Measurements from ENCODE around the gene ETF1.
"Not testable (repeated sequence)": the region's sequence is repeated elsewhere in the genome, so short reads cannot be mapped to it uniquely, and the experiment has no call there.

ETF1 gene

DNA sequence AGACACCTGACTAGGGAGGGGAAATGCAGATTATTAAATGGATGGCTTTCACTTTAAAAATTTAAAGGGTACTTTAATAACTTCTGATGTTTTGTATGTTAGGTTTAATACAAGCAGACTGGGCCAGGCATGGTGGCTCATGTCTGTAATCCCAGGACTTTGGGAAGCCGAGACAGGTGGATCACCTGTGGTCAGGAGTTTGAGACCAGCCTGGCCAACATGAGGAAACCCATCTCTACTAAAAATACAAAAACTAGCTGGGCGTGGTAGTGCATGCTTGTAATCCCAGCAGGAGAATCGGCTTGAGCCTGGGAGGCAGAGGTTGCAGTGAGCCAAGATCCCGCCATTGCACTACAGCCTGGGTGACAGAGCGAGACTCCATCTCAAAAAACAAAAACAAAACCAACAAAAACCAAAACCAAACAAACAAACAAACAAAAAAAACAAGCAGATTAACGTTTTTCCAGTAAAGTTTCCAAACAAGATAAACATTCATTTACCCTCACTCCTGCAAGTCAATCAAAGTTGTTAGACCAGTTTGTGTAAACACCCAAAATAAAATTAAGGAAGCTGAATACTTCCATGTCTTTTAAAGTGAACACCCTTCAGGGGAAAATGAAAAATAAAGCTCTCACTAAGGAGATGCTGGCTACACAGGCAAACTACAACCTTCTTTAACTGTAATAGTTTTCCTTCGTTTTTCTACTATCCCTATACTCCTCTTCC, 14.1 kb downstream of the ETF1 start:
- DNase-seq (ENCODE audit: low read depth in 2 of 2), result no peak

DNA sequence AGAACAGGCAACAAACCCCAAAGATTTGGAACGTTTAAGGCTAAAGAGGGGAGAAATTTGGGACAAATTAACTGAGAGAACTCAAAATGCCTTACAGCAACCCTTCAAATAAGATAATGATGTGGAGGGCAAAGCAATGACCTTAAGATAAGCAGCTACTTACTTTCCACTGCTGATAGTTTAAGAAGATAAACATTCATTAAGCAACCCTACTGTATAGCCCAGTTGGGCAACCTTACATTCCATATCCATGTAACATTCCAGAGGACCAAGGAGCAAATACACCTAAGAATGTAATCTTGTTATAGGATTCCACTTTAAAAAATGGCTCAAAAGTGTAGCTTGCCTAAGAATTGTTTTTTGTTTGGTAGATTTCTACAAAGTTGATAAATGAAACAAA, 14.8 kb downstream of the ETF1 start:
- no peak for DNase-seq (ENCODE audit: low read depth in 2 of 2)

DNA sequence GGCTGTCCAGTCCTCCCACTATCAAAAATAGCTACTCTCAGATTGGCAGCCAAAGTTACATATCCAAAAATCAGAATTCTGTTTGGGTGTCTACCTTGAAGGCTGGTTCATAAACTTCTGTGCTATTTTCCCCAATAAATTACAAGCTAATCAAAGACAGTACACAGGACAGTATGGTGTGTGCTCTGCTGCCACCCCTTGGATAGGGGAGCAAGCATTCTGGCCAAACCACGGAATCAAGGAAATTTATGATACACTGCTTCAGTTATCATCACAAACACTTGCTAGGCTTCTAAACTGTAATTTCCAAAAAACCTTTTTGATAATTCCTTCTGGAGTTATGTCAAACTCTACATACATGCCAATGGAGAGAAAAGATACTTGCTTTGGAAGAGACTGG, 15.9 kb downstream of the ETF1 start:
- no peak for DNase-seq (ENCODE audit: low read depth in 2 of 2)

DNA sequence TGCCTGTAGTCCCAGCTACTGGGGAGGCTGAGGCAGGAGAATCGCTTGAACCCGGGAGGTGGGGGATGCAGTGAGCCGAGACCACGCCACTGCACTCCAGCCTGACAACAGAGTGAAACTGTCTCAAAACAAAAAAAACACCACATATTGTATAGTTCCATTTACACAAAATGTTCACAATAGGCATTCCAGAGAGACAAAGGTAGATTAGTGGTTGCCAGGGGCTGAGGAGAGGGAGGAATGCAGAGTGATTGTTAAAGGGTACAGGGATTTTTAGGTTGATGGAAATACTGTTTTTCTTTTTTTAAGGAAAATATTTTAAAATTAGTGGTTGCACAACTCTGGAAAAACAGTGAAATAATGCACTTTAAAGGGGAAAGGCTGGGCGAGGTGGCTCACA, 19.6 kb downstream of the ETF1 start:
- no peak for DNase-seq (ENCODE audit: low read depth in 2 of 2)

DNA sequence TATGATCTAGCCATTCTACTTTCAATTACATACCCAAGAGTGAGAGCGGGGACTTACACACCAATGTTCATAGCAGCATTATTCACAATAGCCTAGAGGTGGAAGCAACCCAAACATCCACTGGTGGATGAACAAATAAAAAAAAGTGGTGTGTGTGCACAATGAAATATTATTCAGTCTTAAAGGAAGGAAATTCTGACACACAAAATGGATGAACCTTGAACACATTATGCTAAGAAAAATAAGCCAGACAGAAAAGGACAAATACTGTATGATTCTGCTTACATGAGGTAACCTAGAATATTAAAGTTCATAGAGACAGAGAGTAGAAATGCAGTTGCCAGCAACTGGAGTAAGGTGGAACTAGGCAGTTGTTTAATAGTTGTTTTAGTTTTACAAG, 22.1 kb downstream of the ETF1 start:
- no peak for DNase-seq (ENCODE audit: low read depth in 2 of 2)

DNA sequence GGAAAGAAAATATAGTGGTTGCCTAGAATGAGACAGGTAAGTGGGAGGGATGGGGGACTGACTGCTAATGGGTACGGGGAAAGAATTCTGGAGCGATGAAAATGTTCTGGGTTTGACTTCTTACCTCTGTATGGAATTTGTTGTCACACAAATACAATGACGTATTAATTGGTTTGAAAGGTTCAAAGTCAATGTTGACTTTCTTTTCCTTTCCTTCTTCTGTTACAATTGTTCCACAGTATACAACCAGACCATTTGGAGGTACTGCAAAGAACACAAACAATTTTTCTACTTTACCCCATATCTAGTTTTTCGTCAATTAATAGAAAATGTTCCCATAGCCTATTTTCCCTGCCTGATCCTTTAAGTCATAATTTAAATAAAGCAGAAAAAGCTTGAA, 25.6 kb downstream of the ETF1 start:
- DNase-seq (ENCODE audit: low read depth in 2 of 2), result no peak

DNA sequence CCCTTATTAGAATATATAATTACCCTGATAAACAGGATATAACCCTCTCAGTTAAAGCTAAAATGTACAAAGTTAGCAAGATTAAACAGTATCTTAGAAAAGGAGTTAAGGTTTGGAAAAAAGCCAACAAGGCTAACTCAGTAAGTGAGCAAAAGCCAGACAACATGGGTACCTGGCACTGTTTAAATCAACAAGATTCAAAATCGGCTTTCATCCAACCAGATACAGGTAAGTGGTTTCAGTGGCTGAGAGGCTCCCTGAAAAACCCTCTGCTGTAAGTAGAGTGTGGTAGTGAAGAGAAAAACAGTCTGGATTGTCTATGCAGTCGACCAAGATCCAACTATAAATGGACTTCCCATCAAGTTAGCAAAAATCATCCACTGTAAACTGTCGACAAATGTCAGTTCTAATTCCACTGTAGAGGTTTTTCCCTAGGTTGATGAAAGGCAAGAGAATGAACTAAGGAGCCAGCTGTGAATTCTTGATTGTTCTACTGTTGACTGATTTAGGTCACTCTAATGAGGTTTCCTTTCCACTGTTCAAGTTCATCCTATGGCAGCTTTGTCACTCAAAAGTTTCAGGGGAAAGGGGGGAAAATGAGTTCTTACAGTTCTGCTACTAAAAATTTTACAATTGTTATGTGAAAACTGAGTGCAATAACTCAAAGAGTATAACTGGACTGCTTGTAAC, 27.3 kb downstream of the ETF1 start:
- DNase-seq (ENCODE audit: low read depth in 2 of 2), result no peak

DNA sequence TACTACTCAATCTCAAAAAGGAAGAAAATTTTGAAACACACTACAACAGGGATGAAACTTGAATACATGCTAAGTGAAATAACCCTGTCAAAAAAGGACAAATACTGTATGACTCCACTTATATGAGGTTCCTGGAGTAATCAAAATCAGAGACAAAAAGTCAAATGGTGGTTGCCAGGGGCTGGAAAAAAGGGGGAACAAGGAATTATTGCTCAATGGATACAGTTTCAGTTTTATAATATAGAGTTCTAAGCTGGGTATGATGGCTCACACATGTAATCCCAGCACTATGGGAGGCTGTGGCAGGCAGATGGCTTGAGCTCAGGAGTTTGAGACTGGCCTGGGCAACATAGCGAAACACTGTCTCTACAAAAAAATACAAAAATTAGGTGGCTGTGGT, 29.0 kb downstream of the ETF1 start:
- DNase-seq (ENCODE audit: low read depth in 2 of 2), result no peak

DNA sequence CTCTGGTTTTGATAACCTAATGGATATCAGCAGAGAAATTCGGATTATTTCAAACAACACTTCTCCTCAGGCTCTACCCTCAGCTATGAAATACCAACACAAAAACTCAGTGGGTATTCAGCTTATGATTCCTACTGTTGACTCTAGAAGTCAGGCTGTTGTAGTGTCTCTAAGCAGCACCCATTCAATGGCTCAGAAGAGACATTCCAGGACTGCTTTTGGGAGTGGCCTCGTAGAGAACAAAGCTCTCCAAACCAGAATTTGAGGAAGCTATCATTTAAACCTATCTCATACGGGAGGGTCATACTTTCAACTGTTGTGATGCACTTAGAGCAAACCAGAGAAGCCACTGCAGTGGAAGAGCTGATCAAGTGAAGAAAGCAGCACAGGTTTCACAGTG, 34.1 kb downstream of the ETF1 start:
- DNase-seq (ENCODE audit: low read depth in 2 of 2), result no peak

DNA sequence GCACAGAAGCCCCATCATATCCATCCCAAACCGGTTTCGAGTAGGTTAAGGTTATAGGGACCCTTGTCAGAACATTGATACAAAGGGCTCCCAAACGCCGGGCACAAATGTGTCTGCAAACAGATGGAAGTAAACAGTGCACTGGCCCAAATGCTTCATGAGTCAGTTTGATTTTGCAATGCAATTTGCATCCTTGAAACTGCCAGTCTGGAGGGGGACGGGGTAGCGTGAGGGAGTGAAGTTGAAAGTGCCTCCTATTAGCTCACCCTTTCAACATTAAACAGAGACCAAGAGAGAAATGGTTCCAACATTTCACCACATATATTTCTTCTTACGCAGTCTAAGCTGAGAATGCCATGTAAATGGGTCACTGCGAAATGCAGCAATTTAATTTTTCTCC, 35.6 kb downstream of the ETF1 start:
- not testable (repeated sequence) for DNase-seq (ENCODE audit: low read depth in 2 of 2)

DNA sequence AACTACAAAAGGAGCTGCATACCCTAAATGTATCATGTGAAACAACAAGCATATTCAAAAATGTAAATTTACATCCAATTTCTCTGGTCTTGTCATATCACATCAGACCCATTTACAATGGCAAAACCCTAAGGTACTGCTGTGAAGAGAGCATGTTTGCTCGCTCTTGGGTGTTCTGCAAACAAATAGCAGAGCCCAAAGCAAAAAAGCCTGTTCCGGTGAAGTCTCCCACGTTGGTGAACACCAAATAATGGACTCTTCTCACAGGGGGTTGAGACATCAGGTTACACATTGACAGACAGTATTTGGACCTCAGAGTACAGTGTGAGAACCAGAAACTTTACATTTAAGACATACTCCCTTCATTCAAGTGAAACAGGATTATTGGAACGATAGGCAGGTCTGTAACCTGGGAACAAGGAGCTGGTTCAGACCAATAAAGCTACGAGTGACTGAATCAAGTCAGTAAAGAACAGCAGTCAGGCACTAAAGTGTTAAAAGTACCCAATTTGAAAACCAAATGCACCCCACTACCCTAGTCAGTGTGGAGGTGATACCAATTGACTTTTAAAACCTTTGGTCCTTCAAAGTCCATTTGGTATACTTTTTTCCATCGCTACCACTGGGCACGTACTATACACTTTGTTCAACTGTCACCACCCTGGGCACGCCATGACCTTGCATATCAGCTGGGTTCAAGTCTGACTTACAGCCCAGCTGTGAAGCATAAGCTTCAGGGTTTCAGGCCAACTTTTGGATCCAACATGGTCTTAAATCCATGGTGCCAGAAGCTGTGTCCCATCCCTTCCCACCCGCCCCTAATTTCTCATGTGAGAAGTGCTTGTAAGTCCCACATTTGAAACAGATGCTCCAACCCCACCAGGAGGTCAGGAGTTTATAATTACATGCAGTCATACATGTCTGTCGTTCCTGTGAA, 36.4 kb downstream of the ETF1 start:
- no peak for DNase-seq (ENCODE audit: low read depth in 2 of 2)

DNA sequence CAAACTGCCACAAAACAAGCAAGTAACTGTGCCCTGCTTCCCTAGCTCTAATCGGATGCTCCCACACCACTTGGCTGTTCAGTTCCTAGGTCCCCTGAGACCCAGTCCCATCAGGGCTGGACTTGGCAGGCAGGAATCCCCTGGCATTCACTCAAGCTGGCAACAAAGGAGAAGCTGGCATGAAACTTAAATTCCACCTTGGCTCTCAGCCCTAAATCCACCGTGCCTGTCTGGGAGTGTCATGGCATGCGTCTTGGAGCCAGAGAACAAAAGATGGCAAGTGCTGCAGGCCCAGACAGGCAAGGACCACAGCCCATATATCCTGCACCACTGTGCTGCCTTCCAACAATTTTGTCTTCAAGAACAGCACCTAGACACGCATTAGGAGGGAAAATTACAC, 38.2 kb downstream of the ETF1 start:
- no peak for DNase-seq (ENCODE audit: low read depth in 2 of 2)

DNA sequence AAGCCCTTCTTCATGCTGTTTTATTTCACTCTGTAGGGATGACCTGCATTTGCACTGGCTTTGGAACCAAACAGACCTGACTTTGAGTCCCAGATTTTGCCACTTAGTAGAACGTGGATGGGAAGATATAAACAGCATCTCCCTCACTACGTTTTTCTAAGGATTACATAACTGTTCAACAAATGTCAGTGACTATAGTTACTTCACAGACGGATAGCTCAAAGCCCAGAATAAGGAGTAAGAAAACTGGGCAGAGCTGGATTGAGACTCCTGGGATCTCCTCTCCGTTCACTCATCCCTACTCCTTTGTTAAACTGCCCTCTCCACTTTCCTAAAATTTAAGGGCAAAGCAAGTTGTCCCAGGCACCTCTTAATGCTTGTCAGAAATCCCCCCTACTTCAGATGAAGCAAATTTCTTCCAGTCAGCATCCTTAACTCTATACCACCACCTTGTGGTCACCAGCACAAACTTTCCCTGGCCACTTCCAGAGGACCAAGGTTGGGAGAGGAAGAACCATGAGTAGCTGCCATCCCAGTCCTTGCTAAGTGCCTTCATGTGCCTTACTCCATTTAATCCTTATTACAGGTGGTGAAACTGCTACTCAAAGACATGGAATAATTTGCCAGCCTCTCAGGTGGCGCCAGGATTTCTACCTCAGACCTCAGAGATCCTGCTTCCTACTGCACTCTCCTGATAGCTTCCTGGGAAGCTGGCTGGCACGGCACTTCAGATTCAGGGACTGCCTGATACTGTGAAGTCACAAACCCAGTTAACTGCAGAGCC, 39.4 kb downstream of the ETF1 start:
- DNase-seq (ENCODE audit: low read depth in 2 of 2), result no peak

DNA sequence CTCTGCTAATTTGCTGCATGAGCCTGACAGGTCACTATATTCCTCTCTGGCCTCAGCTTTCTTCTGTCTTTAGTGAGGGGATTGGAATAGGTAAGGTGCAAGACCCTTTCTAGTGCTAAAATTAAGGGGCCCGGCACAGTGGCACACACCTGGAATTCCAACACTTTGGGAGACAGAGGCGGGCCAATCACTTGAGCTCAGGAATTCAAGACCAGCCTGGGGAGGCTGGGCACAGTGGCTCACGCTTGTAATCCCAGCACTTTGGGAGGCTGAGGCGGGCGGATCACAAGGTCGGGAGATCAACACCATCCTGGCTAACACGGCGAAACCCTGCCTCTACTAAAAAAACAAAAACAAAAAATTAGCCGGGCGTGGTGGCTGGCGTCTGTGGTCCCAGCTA, 40.5 kb downstream of the ETF1 start:
- no peak for DNase-seq (ENCODE audit: low read depth in 2 of 2)

DNA sequence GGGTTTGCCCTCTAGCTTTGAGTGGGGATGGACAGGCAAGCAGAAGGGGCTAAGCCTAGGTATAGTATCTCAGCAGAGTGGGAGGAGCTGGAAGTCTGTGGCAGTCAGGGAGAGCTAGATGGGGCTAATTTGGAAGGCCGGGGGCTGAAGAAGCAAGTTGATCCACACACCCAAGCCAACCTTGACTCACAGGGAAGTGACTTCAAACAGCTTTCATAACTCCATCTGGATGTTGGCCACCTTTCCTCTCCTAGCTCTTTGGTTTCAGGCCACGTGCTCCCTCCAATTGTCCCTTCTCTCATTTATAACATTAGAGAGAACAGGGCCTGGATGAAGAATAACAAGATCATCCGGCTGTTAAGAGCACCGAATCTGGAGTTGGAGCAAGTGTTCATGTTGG, 40.9 kb downstream of the ETF1 start:
- no peak for DNase-seq (ENCODE audit: low read depth in 2 of 2)

DNA sequence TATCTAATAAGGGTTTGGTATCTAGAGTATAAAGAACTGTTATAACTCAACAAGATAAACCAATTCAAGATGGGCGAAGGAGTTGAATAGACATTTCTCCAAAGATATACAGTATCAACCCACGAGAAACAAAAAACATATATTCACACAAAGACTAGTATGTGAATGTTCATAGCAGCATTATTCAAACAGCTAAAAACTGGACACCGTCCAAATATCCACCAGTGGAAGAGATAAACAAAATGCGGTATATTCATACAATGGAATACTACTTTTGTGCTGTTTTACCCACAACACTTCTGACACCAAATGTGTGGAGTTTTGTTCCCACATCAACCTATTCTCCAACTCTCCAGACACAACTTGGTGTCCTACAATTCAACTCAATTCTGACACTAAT, 44.7 kb downstream of the ETF1 start:
- no peak for DNase-seq (ENCODE audit: low read depth in 2 of 2)

DNA sequence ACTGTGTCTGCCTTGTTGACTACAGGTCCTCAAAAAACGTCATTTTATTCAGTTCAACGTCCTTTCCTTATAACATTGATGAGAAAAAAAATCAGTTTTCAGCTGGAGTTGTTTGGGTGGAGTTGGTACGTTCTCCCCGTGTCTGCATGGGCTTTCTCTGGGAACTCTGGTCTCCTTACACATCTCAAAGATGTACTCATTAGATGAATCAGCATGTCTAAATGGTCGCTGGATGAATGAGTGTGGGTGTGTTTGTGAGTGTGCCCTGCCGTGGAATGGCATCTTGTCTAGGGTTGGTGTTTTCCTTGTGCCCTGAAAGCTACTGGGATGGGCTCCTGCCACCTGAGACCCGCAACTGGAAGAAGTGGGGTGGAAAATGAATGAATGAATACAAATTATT, 47.7 kb downstream of the ETF1 start:
- DNase-seq (ENCODE audit: low read depth in 2 of 2), result no peak

DNA sequence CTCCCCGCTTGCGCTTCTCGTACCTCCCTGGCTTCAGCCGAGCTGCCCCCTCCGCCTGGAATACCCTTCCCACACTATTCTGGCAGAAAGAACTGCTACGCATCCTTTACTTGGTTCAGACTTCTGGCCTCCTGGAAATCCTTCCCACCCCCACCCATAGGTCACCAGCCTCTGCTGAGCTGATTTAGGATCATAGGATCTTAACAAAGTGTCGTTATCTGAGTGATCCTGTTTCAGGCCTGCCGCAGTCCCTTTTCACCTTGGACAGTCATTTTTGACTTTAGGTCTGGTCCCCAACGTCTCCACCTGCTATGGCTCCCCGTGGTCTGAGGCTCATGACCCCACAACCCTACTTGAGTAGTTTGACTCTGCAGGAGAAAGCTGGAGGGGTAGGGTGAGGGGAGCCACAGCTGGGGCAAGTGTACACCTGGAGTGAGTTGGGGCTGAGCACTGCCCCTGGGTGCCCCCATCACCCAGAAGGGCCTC, 50.4 kb downstream of the ETF1 start:
- DNase-seq (ENCODE audit: low read depth in 2 of 2), result no peak

DNA sequence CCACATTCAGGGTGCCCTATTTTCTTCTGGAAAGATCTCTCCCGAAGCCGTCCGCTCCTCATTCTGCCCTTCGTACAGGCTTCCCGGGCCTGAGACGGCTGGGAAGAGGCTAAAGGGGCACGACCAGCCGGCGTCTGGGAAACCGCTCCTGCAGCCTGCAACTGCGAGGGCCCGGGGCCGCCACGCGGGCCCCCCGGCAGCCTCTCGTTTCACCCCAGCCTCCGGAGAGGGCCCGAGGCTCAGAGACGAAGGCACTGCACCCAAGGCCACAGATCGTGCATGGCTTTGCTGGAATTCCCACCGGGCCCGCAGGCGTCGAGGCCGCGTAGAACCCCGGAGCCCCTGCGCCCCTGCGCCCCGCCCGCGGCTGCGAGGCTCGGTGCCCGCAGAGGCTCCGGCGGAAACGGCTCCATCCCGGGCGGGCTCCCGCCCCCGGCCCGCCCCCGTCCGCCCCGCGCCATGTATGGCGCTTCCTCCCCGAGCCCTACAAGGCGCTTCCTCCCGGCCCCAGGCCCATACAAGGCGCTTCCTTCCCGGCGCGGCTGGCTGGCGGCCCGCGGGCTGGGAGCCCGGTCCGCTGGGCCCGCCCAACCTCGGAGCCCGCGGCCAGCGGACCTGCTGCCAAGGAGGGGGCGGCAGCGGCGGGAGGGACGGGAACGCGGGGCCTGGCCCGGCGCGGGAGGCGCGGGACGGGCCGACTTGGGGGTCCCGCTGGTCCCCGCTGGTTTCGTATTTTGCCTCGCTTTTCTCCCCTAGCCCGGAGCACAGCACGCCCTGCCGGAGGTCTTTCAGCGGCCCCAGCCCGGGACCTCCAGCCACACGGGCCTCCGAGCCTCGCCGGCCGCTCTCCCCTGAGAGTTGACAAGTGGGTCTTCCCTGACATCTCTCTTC, 51.1 kb downstream of the ETF1 start:
- DNase-seq (ENCODE audit: low read depth in 2 of 2), result peak; percentile 70 to 76

DNA sequence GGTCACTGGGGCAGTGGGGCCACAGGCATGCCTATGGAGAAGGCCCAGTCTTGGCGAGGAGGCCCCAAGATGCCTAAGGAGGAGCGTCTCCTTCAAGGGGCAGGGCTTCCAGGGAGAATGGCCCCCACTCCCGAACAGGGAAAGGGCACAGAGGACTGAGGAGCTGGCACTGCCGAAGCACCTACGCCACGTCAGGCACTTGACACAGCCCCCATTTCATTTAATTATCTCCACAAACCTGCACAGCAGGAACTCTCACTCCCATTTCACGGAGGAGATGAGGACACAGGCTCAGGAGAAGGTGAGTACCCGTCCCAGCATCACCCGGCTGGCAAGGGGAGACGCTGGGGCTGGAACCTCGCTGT, 51.8 kb downstream of the ETF1 start:
- DNase-seq (ENCODE audit: low read depth in 2 of 2), result no peak
